GM10847 (cell line): Measurements from ENCODE around the gene DGKA.

ENCODE experiments used
- POLR2A ChIP-seq: IDR thresholded peaks from 2 replicates; pipeline ENCODE4 v1.6.1; 2011; ENCODE audit not compliant: insufficient read length; ENCODE audit errors: extremely low read depth

DGKA gene

DNA sequence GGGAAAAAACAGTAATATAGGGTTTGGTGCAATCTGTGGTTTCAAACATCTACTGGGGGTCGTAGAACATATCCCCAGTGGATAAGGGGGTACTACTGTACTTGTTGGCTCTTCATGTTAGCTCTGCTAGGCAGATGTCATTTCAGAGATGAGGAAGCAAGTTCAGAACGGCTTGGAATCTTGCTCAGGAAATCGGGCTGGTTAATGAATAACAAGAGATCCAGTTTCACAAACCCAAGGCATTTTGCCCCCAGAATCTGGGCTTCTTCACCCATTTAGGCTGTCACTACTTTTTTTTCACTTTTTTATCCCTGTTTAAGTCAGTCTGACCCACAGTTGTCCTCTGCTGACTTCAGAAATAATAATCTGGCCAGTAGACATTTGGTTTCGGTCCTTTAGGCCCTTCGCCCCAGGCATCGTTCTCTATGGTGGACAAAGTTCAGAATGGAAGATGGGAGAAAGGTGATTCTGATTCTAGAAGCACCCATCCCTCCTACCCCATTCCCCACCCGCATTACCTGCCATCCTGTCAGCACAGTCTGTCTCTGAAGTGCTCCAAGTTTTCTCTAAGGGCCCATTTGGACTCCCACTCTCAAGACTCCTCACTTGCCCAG, 70.6 kb downstream of the DGKA start:
- TF ChIP-seq POLR2A = no peak
